GM12878 (cell line): Measurements from ENCODE around the gene DEXI. TPM values are rescaled to one million over a fixed set of nuclear protein-coding genes. Genes with fewer than 3 reads are reported as not detected.

ENCODE experiments used
- EED ChIP-seq: sonication (generic); IDR thresholded peaks from 2 replicates; pipeline ENCODE4 v1.6.1; 2016; ENCODE audit warnings: antibody characterized with exemption, low read depth
- HDAC6 ChIP-seq: fragments of 200-600 bp; sonication (generic); IDR thresholded peaks from one replicate; pipeline ENCODE4 v1.8.0; 2017; ENCODE audit warnings: antibody characterized with exemption; ENCODE audit not compliant: unreplicated experiment
- IKZF1 ChIP-seq: fragments of 450-650 bp; conservative IDR thresholded peaks from 2 replicates; pipeline ENCODE4 v1.6.1; 2017; ENCODE audit warnings: antibody characterized with exemption, mild to moderate bottlenecking
- KLF5 ChIP-seq: fragments of 450-650 bp; IDR thresholded peaks from 2 replicates; pipeline ENCODE4 v1.6.1; 2014; ENCODE audit warnings: mild to moderate bottlenecking; ENCODE audit not compliant: partially characterized antibody
- polyA plus RNA-seq, 11 experiments: library from polyadenylated mRNA; depleted of rRNA in 4 of 11; unstranded in 6 of 11; stranded (reverse) in 5 of 11; fragments of >200 nt; fragmentation: Nextera tagmentation in 4 of 11; fragmentation: Illumina TruSeq in 1 of 11; extraction: Ambion mirVana in 4 of 11; extraction: Trizol in 1 of 11; gene quantifications; 1 replicate in 1 of 11; 2 replicates in 10 of 11; pipeline versions ENCODE4 v1.2.1 to v1.2.3, GENCODE V29; 2011 to 2016; ENCODE audit warnings: inconsistent platforms in 2 of 11, missing spikeins in 2 of 11, low read depth in 1 of 11
- total RNA-seq, 4 experiments: library from RNA; depleted of rRNA in 3 of 4; stranded (reverse); fragments of >200 nt in 3 of 4; fragmentation: Illumina TruSeq in 1 of 4; extraction: Trizol in 1 of 4; gene quantifications; 2 replicates each; pipeline versions ENCODE4 v1.2.1 to v1.2.3, GENCODE V29; 2013 to 2021
- TF ChIP-seq, protein P1 (sequence below): IDR thresholded peaks from 2 replicates; pipeline ENCODE4 v1.6.1; 2012; ENCODE audit warnings: low read depth, low read length, improper control_type of control experiment

Gene DEXI
- total and polyA plus RNA-seq, 10 of the 15 experiments (the other 5 are each of a cell fraction or from before 2014, with no cell fraction given) = 1.4 to 26.3 (median 18.4) TPM

DNA sequence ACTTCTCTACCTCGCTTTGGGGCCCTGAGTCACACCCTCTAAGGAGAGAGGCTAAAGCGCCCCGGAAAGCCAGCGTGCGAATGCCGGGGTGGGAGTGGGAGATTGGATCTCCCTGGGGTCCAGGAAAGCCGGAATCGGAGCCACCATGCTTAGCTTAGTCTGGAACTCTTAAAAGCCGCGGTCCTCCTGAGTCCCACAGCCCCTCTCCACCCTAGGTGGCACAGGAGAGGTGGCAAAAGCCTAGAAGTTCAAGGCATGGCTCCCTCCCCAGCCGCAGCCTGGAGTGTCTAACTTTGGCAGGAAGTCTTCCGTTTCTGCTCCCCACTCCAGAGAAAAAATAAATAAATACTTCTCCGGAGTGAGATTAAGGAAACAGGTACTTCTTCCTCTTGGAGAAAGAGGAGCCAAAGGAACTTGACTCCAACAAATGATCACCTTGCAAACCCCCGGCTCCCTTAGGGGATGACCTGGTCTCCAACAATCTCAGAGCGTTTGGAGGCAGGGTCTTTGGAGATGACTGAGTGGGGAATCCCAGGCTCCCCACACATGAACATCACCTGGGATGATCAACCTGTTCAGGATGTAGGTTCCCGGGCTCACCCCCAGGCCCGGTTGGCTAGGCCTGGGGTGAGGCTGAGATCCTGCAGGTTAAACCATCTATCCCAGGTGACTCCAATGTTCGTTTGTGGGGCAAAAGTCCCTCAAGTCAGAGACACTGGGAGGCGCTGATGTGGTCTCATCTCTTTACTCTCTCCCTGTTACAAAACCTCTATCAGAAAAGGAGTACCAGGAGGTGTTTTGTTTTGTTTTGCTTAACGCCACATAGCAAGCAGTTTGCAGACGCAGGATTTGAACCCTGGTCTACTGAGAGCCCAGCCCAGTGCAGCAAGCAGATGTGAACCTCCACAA, 62.3 kb downstream of the DEXI start (continued):
- TF ChIP-seq HDAC6 (no peak), EED (0 out of 2 replicates have a peak, but pooled peaks have one; percentile 47), IKZF1 (peak; percentile 56; the same call in 1 of the 2 replicates), KLF5 (no peak)
- TF ChIP-seq, protein P1, sequence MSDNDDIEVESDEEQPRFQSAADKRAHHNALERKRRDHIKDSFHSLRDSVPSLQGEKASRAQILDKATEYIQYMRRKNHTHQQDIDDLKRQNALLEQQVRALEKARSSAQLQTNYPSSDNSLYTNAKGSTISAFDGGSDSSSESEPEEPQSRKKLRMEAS = no peak

Other genes with a start within 250 kb of the DEXI start
- 0.22 and 1.1 TPM in 2 replicates for gene TEKT5, start 247.5 kb downstream of the DEXI start, total RNA-seq (2014; rRNA removed)
- gene TEKT5, start 247.5 kb downstream of the DEXI start, total RNA-seq (2014; rRNA removed; fragmentation: Illumina TruSeq; extraction: Trizol) = 0.18 and 0.40 TPM in 2 replicates
- 0.80 and 2.2 TPM in 2 replicates for gene TEKT5, start 247.5 kb downstream of the DEXI start, total RNA-seq (2021)
- gene TEKT5, start 247.5 kb downstream of the DEXI start, polyA plus RNA-seq (2011; rRNA removed) = 0.66 and 0.68 TPM in 2 replicates
- 0.19 and 0.93 TPM in 2 replicates for gene TEKT5, start 247.5 kb downstream of the DEXI start, polyA plus RNA-seq (2014; fragmentation: Illumina TruSeq; extraction: Trizol)
- gene TEKT5, start 247.5 kb downstream of the DEXI start, polyA plus RNA-seq (2014; fragmentation: Nextera tagmentation; extraction: Ambion mirVana) = under 1 TPM; 0.47 to 0.64 TPM
- gene TEKT5, start 247.5 kb downstream of the DEXI start, polyA plus RNA-seq (2014; rRNA removed) = 1.1 and 1.8 TPM in 2 replicates
- under 1 TPM in 1 of 2 experiments, not detected in 1; 0.79 TPM for gene TEKT5, start 247.5 kb downstream of the DEXI start, polyA plus RNA-seq (2016; fragmentation: Nextera tagmentation; extraction: Ambion mirVana)
- 49.6 and 56.9 TPM in 2 replicates for gene NUBP1, start 198.6 kb downstream of the DEXI start, total RNA-seq (2014; rRNA removed)
- 53.6 and 55.1 TPM in 2 replicates for gene NUBP1, start 198.6 kb downstream of the DEXI start, total RNA-seq (2014; rRNA removed; fragmentation: Illumina TruSeq; extraction: Trizol)
- 46.7 and 53.3 TPM in 2 replicates for gene NUBP1, start 198.6 kb downstream of the DEXI start, total RNA-seq (2021)
- 64.3 and 74.9 TPM in 2 replicates for gene NUBP1, start 198.6 kb downstream of the DEXI start, polyA plus RNA-seq (2011; rRNA removed)
- 51.5 and 66.9 TPM in 2 replicates for gene NUBP1, start 198.6 kb downstream of the DEXI start, polyA plus RNA-seq (2014; fragmentation: Illumina TruSeq; extraction: Trizol)
- 10 to 100 TPM; 31.0 to 36.3 TPM for gene NUBP1, start 198.6 kb downstream of the DEXI start, polyA plus RNA-seq (2014; fragmentation: Nextera tagmentation; extraction: Ambion mirVana)
- gene NUBP1, start 198.6 kb downstream of the DEXI start, polyA plus RNA-seq (2014; rRNA removed) = 62.8 and 65.7 TPM in 2 replicates
- gene NUBP1, start 198.6 kb downstream of the DEXI start, polyA plus RNA-seq (2016; fragmentation: Nextera tagmentation; extraction: Ambion mirVana) = 10 to 100 TPM; 59.7 to 60.7 TPM
- 1.1 and 1.9 TPM in 2 replicates for gene TVP23A, start 123.7 kb downstream of the DEXI start, total RNA-seq (2014; rRNA removed)
- gene TVP23A, start 123.7 kb downstream of the DEXI start, total RNA-seq (2014; rRNA removed; fragmentation: Illumina TruSeq; extraction: Trizol) = 1.5 and 1.7 TPM in 2 replicates
- gene TVP23A, start 123.7 kb downstream of the DEXI start, total RNA-seq (2021) = 1.6 and 1.7 TPM in 2 replicates
- 2.6 and 2.8 TPM in 2 replicates for gene TVP23A, start 123.7 kb downstream of the DEXI start, polyA plus RNA-seq (2011; rRNA removed)
- 1.9 and 2.8 TPM in 2 replicates for gene TVP23A, start 123.7 kb downstream of the DEXI start, polyA plus RNA-seq (2014; fragmentation: Illumina TruSeq; extraction: Trizol)
- 1 to 10 TPM; 4.6 to 6.4 TPM for gene TVP23A, start 123.7 kb downstream of the DEXI start, polyA plus RNA-seq (2014; fragmentation: Nextera tagmentation; extraction: Ambion mirVana)
- 1.4 and 1.8 TPM in 2 replicates for gene TVP23A, start 123.7 kb downstream of the DEXI start, polyA plus RNA-seq (2014; rRNA removed)
- gene TVP23A, start 123.7 kb downstream of the DEXI start, polyA plus RNA-seq (2016; fragmentation: Nextera tagmentation; extraction: Ambion mirVana) = 1 to 10 TPM; 3.4 to 3.6 TPM
- 49.6 and 51.4 TPM in 2 replicates for gene CIITA, start 65.3 kb downstream of the DEXI start, total RNA-seq (2014; rRNA removed)
- 31.0 and 37.4 TPM in 2 replicates for gene CIITA, start 65.3 kb downstream of the DEXI start, total RNA-seq (2014; rRNA removed; fragmentation: Illumina TruSeq; extraction: Trizol)
- 84.6 and 95.8 TPM in 2 replicates for gene CIITA, start 65.3 kb downstream of the DEXI start, total RNA-seq (2021)
- gene CIITA, start 65.3 kb downstream of the DEXI start, polyA plus RNA-seq (2011; rRNA removed) = 139 and 145 TPM in 2 replicates
- 35.7 and 51.1 TPM in 2 replicates for gene CIITA, start 65.3 kb downstream of the DEXI start, polyA plus RNA-seq (2014; fragmentation: Illumina TruSeq; extraction: Trizol)
- gene CIITA, start 65.3 kb downstream of the DEXI start, polyA plus RNA-seq (2014; fragmentation: Nextera tagmentation; extraction: Ambion mirVana) = 10 to 100 TPM; 11.5 to 12.5 TPM
- gene CIITA, start 65.3 kb downstream of the DEXI start, polyA plus RNA-seq (2014; rRNA removed) = 74.5 and 82.5 TPM in 2 replicates
- 10 to 100 TPM; 45.3 to 48.2 TPM for gene CIITA, start 65.3 kb downstream of the DEXI start, polyA plus RNA-seq (2016; fragmentation: Nextera tagmentation; extraction: Ambion mirVana)
- gene CLEC16A, start 2.1 kb upstream of the DEXI start, total RNA-seq (2014; rRNA removed) = 17.1 and 17.6 TPM in 2 replicates
- gene CLEC16A, start 2.1 kb upstream of the DEXI start, total RNA-seq (2014; rRNA removed; fragmentation: Illumina TruSeq; extraction: Trizol) = 14.1 and 14.6 TPM in 2 replicates
- 28.7 and 30.0 TPM in 2 replicates for gene CLEC16A, start 2.1 kb upstream of the DEXI start, total RNA-seq (2021)
- 16.4 and 20.2 TPM in 2 replicates for gene CLEC16A, start 2.1 kb upstream of the DEXI start, polyA plus RNA-seq (2011; rRNA removed)
- 19.3 and 20.5 TPM in 2 replicates for gene CLEC16A, start 2.1 kb upstream of the DEXI start, polyA plus RNA-seq (2014; fragmentation: Illumina TruSeq; extraction: Trizol)
- 1 to 10 TPM; 1.5 to 3.1 TPM for gene CLEC16A, start 2.1 kb upstream of the DEXI start, polyA plus RNA-seq (2014; fragmentation: Nextera tagmentation; extraction: Ambion mirVana)
- gene CLEC16A, start 2.1 kb upstream of the DEXI start, polyA plus RNA-seq (2014; rRNA removed) = 18.1 and 18.7 TPM in 2 replicates
- gene CLEC16A, start 2.1 kb upstream of the DEXI start, polyA plus RNA-seq (2016; fragmentation: Nextera tagmentation; extraction: Ambion mirVana) = 10 to 100 TPM; 27.1 to 28.8 TPM